ENCODE measurements around the gene WNT8A.

The WNT8A gene

GRCh38 chr5:138140268-138140667, 56.4 kb downstream of the WNT8A start:
- no peak for DNase-seq (ENCODE audit: low read depth)

Data from HS-5 (cell line).